ENCODE results near the gene SLC12A7.

The SLC12A7 gene

GRCh38 chr5:1123418-1124147, 11.7 kb upstream of the SLC12A7 start:
- 93 to 96% methylated on average over 17 of the region's 20 CpGs for WGBS, 2 experiments (ENCODE audit: insufficient coverage in 2 of 2)
- H3K9me3 ChIP-seq (ENCODE audit: control insufficient read depth, low read length): peaks cover 8% of the 10 kb centered on the region
- no peak overlapping the region for H3K4me3 ChIP-seq (ENCODE audit: extremely low read depth, insufficient read depth, low read length, poor library complexity, severe bottlenecking)
- H3K27ac ChIP-seq (ENCODE audit: low read depth, low read length, severe bottlenecking): no peak overlapping the region
- H3K36me3 ChIP-seq (ENCODE audit: control insufficient read depth, insufficient read depth, low read length): no peaks in the 10 kb centered on the region
- H3K4me1 ChIP-seq (ENCODE audit: control insufficient read depth, insufficient read depth, low read length, poor library complexity, severe bottlenecking): peaks cover under 1% of the 10 kb centered on the region

GRCh38 chr5:1122511-1123294, 10.8 kb upstream of the SLC12A7 start:
- H3K36me3 ChIP-seq (ENCODE audit: control insufficient read depth, insufficient read depth, low read length): no peaks in the 10 kb centered on the region
- no peak overlapping the region for H3K4me3 ChIP-seq (ENCODE audit: extremely low read depth, insufficient read depth, low read length, poor library complexity, severe bottlenecking)
- 95% methylated on average over 26 to 34 of the region's 34 CpGs for WGBS, 2 experiments (ENCODE audit: insufficient coverage in 2 of 2)
- peaks cover 8% of the 10 kb centered on the region for H3K9me3 ChIP-seq (ENCODE audit: control insufficient read depth, low read length)
- no peak overlapping the region for H3K27ac ChIP-seq (ENCODE audit: low read depth, low read length, severe bottlenecking)
- H3K4me1 ChIP-seq (ENCODE audit: control insufficient read depth, insufficient read depth, low read length, poor library complexity, severe bottlenecking): peaks cover 9% of the 10 kb centered on the region

GRCh38 chr5:1121891-1122290, 10.0 kb upstream of the SLC12A7 start:
- Histone ChIP-seq H3K36me3 (ENCODE audit: control insufficient read depth, insufficient read depth, low read length) (no peaks in the 10 kb centered on the region), H3K4me3 (ENCODE audit: extremely low read depth, insufficient read depth, low read length, poor library complexity, severe bottlenecking) (no peak overlapping the region), H3K27ac (ENCODE audit: low read depth, low read length, severe bottlenecking) (no peak overlapping the region), H3K4me1 (ENCODE audit: control insufficient read depth, insufficient read depth, low read length, poor library complexity, severe bottlenecking) (peaks cover 9% of the 10 kb centered on the region), H3K9me3 (ENCODE audit: control insufficient read depth, low read length) (peaks cover 8% of the 10 kb centered on the region)
- 88 to 97% methylated on average over 9 to 12 of the region's 14 CpGs for WGBS, 2 experiments (ENCODE audit: insufficient coverage in 2 of 2)

- Histone ChIP-seq H3K9me3 (ENCODE audit: control insufficient read depth, low read length) (peaks cover 8% of the 10 kb centered on the region), H3K36me3 (ENCODE audit: control insufficient read depth, insufficient read depth, low read length) (no peaks in the 10 kb centered on the region), H3K4me3 (ENCODE audit: extremely low read depth, insufficient read depth, low read length, poor library complexity, severe bottlenecking) (no peak overlapping the region), H3K27ac (ENCODE audit: low read depth, low read length, severe bottlenecking) (no peak overlapping the region), H3K4me1 (ENCODE audit: control insufficient read depth, insufficient read depth, low read length, poor library complexity, severe bottlenecking) (peaks cover 9% of the 10 kb centered on the region)
- WGBS, 2 experiments (ENCODE audit: insufficient coverage in 2 of 2): 86 to 91% methylated on average over 9 to 14 of the region's 14 CpGs
Measured at GRCh38 chr5:1121044-1121443, 9.2 kb upstream of the SLC12A7 start.

GRCh38 chr5:1120236-1120999, 8.6 kb upstream of the SLC12A7 start:
- Histone ChIP-seq H3K27ac (ENCODE audit: low read depth, low read length, severe bottlenecking) (no peak overlapping the region), H3K36me3 (ENCODE audit: control insufficient read depth, insufficient read depth, low read length) (no peaks in the 10 kb centered on the region), H3K4me3 (ENCODE audit: extremely low read depth, insufficient read depth, low read length, poor library complexity, severe bottlenecking) (no peak overlapping the region), H3K4me1 (ENCODE audit: control insufficient read depth, insufficient read depth, low read length, poor library complexity, severe bottlenecking) (peaks cover 9% of the 10 kb centered on the region), H3K9me3 (ENCODE audit: control insufficient read depth, low read length) (peaks cover 8% of the 10 kb centered on the region)
- 92 to 94% methylated on average over 40 to 41 of the region's 41 CpGs for WGBS, 2 experiments (ENCODE audit: insufficient coverage in 2 of 2)

- H3K27ac ChIP-seq (ENCODE audit: low read depth, low read length, severe bottlenecking): no peak overlapping the region
- H3K4me3 ChIP-seq (ENCODE audit: extremely low read depth, insufficient read depth, low read length, poor library complexity, severe bottlenecking): no peak overlapping the region
- H3K9me3 ChIP-seq (ENCODE audit: control insufficient read depth, low read length): peaks cover 6% of the 10 kb centered on the region
- no peaks in the 10 kb centered on the region for H3K36me3 ChIP-seq (ENCODE audit: control insufficient read depth, insufficient read depth, low read length)
- 93 to 94% methylated on average over 18 to 26 of the region's 28 CpGs for whole genome bisulfite sequencing, 2 experiments (ENCODE audit: insufficient coverage in 2 of 2)
- H3K4me1 ChIP-seq (ENCODE audit: control insufficient read depth, insufficient read depth, low read length, poor library complexity, severe bottlenecking): peaks cover 9% of the 10 kb centered on the region
Measured at GRCh38 chr5:1119312-1119831, 7.5 kb upstream of the SLC12A7 start.

GRCh38 chr5:1118738-1119137, 6.9 kb upstream of the SLC12A7 start:
- 66 to 67% methylated on average over 6 to 10 of the region's 15 CpGs for WGBS, 2 experiments (ENCODE audit: insufficient coverage in 2 of 2)
- Histone ChIP-seq H3K9me3 (ENCODE audit: control insufficient read depth, low read length) (no peaks in the 10 kb centered on the region), H3K4me1 (ENCODE audit: control insufficient read depth, insufficient read depth, low read length, poor library complexity, severe bottlenecking) (peaks cover 9% of the 10 kb centered on the region), H3K27ac (ENCODE audit: low read depth, low read length, severe bottlenecking) (no peak overlapping the region), H3K4me3 (ENCODE audit: extremely low read depth, insufficient read depth, low read length, poor library complexity, severe bottlenecking) (no peak overlapping the region), H3K36me3 (ENCODE audit: control insufficient read depth, insufficient read depth, low read length) (no peaks in the 10 kb centered on the region)

GRCh38 chr5:1118231-1118698, 6.4 kb upstream of the SLC12A7 start:
- WGBS, 2 experiments (ENCODE audit: insufficient coverage in 2 of 2): 89 to 90% methylated on average over 16 of the region's 16 CpGs
- no peaks in the 10 kb centered on the region for H3K36me3 ChIP-seq (ENCODE audit: control insufficient read depth, insufficient read depth, low read length)
- H3K9me3 ChIP-seq (ENCODE audit: control insufficient read depth, low read length): no peaks in the 10 kb centered on the region
- peaks cover 9% of the 10 kb centered on the region for H3K4me1 ChIP-seq (ENCODE audit: control insufficient read depth, insufficient read depth, low read length, poor library complexity, severe bottlenecking)
- no peak overlapping the region for H3K27ac ChIP-seq (ENCODE audit: low read depth, low read length, severe bottlenecking)
- H3K4me3 ChIP-seq (ENCODE audit: extremely low read depth, insufficient read depth, low read length, poor library complexity, severe bottlenecking): no peak overlapping the region

GRCh38 chr5:1116977-1117376, 5.1 kb upstream of the SLC12A7 start:
- no peak overlapping the region for H3K27ac ChIP-seq (ENCODE audit: low read depth, low read length, severe bottlenecking)
- 95 to 96% methylated on average over 8 to 12 of the region's 15 CpGs for WGBS, 2 experiments (ENCODE audit: insufficient coverage in 2 of 2)
- H3K4me3 ChIP-seq (ENCODE audit: extremely low read depth, insufficient read depth, low read length, poor library complexity, severe bottlenecking): no peak overlapping the region
- no peaks in the 10 kb centered on the region for H3K9me3 ChIP-seq (ENCODE audit: control insufficient read depth, low read length)
- H3K4me1 ChIP-seq (ENCODE audit: control insufficient read depth, insufficient read depth, low read length, poor library complexity, severe bottlenecking): peaks cover 9% of the 10 kb centered on the region
- no peaks in the 10 kb centered on the region for H3K36me3 ChIP-seq (ENCODE audit: control insufficient read depth, insufficient read depth, low read length)

GRCh38 chr5:1116109-1116740, 4.4 kb upstream of the SLC12A7 start:
- H3K27ac ChIP-seq (ENCODE audit: low read depth, low read length, severe bottlenecking): no peak overlapping the region
- H3K9me3 ChIP-seq (ENCODE audit: control insufficient read depth, low read length): no peaks in the 10 kb centered on the region
- no peaks in the 10 kb centered on the region for H3K36me3 ChIP-seq (ENCODE audit: control insufficient read depth, insufficient read depth, low read length)
- peaks cover 9% of the 10 kb centered on the region for H3K4me1 ChIP-seq (ENCODE audit: control insufficient read depth, insufficient read depth, low read length, poor library complexity, severe bottlenecking)
- WGBS, 2 experiments (ENCODE audit: insufficient coverage in 2 of 2): 92% methylated on average over 18 of the region's 19 CpGs
- H3K4me3 ChIP-seq (ENCODE audit: extremely low read depth, insufficient read depth, low read length, poor library complexity, severe bottlenecking): no peak overlapping the region
